ENCODE data around the gene RNF208. TPM values are rescaled to one million over a fixed set of nuclear protein-coding genes. Genes with fewer than 3 reads are reported as not detected.

Gene RNF208
- total RNA-seq, 1 donor from 2014 or later: 12.1 TPM

DNA sequence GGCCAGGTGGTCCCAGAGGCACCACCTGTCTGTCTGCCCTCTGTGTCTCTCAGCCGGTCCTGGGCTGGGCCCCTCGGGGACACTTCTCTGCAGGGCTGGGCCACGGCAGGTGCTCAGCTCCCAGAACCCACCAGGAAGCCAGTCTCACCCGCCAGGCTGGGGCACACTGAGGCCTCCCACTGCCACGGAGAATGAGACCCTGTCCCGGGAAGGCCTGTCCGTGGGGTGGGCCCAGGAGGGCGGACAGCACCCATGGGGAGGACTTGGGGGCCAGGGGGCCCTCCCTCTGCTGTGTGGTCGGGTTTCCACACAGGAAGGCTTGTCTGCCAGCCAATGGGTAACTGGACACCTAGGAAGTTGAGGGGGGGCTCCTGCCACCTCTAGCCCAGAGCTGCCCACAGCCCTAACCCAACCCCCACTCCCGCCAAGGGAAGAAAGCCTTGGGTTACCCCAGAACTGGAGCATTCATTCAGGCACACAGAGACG, 14.9 kb upstream of the RNF208 start:
- DNase-seq (ENCODE audit: extremely low spot score, unreplicated experiment): no peak
- Mint-ChIP-seq H3K36me3 (peaks cover 4% of the 10 kb centered on the region), H3K27me3 (peaks cover 4% of the 10 kb centered on the region), H3K27ac (no peak overlapping the region), H3K4me1 (ENCODE audit: unreplicated experiment) (peaks cover 9% of the 10 kb centered on the region), H3K9me3 (no peaks in the 10 kb centered on the region), H3K4me3 (no peak overlapping the region)
- TF ChIP-seq, protein P1, sequence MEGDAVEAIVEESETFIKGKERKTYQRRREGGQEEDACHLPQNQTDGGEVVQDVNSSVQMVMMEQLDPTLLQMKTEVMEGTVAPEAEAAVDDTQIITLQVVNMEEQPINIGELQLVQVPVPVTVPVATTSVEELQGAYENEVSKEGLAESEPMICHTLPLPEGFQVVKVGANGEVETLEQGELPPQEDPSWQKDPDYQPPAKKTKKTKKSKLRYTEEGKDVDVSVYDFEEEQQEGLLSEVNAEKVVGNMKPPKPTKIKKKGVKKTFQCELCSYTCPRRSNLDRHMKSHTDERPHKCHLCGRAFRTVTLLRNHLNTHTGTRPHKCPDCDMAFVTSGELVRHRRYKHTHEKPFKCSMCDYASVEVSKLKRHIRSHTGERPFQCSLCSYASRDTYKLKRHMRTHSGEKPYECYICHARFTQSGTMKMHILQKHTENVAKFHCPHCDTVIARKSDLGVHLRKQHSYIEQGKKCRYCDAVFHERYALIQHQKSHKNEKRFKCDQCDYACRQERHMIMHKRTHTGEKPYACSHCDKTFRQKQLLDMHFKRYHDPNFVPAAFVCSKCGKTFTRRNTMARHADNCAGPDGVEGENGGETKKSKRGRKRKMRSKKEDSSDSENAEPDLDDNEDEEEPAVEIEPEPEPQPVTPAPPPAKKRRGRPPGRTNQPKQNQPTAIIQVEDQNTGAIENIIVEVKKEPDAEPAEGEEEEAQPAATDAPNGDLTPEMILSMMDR (conservative IDR thresholded peaks at IDR 0.05): no peak

DNA sequence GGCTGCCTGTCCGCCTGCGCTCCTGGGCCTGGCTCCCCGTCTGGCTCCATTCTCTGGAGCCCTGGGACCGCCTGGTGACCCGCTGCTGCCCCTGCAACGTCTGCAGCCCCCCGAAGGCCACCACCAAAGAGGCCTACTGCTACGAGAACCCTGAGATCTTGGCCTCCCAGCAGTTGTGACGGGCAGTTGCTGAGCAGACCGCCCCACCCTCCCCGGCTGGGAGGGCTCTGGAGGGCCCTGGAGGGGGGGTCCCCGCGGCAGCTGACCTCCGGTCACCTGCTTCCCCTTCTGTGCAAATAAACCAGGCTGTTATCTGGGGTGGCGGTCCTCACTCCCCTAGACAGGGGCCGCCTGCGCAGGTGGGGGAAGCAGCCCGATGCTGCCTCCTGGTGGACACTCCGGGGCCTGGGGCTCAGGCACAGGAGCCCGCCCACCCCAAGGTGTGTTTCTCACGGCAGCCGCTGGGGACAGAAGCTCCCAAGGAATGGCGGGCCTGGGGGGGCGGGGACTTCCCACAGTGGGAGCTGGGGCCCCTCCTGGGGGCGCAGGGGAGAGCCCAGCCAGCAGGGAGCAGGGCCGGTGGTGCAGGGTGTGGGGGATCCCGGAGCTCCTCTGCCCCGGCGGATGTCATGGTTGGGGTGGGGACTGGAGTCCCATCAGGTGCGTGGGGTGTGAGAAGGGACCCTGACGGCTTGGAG, 14.3 kb upstream of the RNF208 start:
- Mint-ChIP-seq H3K27me3 (peaks cover 4% of the 10 kb centered on the region), H3K4me1 (ENCODE audit: unreplicated experiment) (peaks cover 9% of the 10 kb centered on the region), H3K9me3 (no peaks in the 10 kb centered on the region), H3K4me3 (no peak overlapping the region), H3K36me3 (peaks cover 4% of the 10 kb centered on the region), H3K27ac (no peak overlapping the region)
- TF ChIP-seq, protein P1 (conservative IDR thresholded peaks at IDR 0.05): peak; percentile 100
- peak; percentile 93 for DNase-seq (ENCODE audit: extremely low spot score, unreplicated experiment)

DNA sequence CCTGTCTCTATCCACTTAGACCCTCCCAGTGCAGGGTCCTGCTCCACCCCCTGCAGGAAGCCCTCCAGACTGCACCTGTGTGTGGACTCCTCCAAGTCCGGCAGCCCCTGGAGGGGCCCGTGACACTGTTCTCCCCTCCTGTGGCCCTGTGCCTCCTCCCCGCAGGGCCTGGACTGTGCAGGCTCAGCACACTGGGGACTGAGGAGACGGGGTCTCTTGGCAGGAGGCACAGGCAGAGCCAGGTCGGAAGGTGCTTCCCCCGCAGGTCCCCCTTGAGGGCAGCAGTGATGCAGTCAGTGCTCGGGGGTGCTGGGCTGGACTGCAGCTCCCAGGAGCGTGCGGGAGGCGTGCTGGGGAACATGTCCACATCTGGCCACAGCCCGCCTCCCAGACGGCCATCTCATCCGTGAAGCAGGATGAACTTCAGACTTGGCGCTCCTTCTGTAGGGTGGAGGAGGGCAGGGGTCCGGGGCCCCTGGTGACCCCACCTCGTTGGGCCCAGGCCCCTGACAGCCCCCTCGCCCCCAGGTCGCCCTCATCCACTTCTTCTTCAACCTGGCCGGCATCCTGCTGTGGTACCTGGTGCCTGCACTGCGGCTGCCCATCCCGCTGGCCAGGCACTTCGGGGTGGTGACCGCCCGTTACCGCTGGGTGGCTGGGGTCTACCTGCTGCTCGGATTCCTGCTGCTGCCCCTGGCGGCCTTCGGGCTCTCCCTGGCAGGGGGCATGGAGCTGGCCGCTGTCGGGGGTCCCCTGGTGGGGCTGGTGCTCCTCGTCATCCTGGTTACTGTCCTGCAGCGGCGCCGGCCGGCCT, 13.6 kb upstream of the RNF208 start:
- Mint-ChIP-seq H3K27me3 (no peaks in the 10 kb centered on the region), H3K4me3 (peak overlapping the region; percentile 34), H3K27ac (peak overlapping the region; percentile 46), H3K36me3 (no peaks in the 10 kb centered on the region), H3K9me3 (no peaks in the 10 kb centered on the region), H3K4me1 (ENCODE audit: unreplicated experiment) (peaks cover 5% of the 10 kb centered on the region)
- DNase-seq (ENCODE audit: extremely low spot score, unreplicated experiment): no peak
- TF ChIP-seq, protein P1 (conservative IDR thresholded peaks at IDR 0.05): peak; percentile 24

DNA sequence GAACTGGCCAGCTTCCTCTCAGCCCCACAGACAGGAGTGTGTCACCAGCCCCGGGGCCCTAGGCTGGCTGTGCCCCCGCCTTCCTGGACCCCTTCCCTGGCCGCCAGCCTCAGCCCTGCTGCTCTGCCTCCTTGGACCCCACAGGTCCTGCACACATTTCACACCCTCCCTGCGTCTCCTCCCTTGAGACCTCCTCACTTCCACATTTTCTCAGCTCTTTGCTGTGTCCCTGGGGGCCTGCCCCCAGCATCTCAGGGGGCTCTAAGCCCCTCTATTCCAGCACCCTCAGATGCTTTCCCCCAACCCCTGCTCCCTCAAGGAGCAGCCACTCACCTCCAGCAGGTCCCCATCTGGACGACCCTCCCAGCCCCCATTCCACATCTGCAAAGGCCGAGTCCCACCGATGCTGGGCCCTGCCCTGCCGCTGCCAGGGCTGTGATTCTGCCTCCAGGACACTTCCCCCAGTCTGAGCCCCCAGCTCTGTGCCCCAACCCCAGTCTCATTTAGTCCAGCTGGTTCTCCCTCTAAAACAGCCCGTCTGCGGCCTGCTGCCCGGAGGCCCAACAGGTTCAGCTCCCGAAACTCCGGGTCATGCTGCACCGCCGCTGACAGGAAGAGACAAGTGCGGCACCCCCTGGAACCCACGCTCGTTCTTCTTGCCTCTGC, 12.9 kb upstream of the RNF208 start:
- Mint-ChIP-seq H3K4me1 (ENCODE audit: unreplicated experiment) (peaks cover 5% of the 10 kb centered on the region), H3K4me3 (peak overlapping the region; percentile 34), H3K36me3 (no peaks in the 10 kb centered on the region), H3K9me3 (no peaks in the 10 kb centered on the region), H3K27ac (peak overlapping the region; percentile 46), H3K27me3 (no peaks in the 10 kb centered on the region)
- DNase-seq (ENCODE audit: extremely low spot score, unreplicated experiment): no peak
- TF ChIP-seq, protein P1 (conservative IDR thresholded peaks at IDR 0.05): no peak

DNA sequence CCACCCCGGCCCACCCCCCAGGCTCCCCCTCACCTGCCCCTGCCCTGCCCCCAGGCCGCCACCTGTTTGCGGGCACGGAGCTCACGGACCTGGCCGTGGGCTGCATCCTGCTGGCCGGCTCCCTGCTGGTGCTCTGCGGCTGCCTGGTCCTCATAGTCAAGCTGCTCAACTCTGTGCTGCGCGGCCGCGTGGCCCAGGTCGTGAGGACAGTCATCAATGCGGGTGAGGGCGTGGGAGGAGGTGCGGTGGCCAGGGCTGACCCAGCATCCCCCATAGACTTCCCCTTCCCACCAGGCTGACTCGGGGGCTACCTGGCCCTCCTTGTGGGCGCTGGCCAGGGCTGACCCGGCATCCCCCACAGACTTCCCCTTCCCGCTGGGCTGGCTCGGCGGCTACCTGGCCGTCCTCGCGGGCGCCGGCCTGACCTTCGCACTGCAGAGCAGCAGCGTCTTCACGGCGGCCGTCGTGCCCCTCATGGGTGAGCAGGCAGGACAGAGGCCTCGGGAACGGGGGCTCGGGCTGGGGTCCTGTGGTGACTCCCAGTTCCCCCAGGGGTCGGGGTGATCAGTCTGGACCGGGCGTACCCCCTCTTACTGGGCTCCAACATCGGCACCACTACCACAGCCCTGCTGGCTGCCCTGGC, 12.1 kb upstream of the RNF208 start:
- no peak for DNase-seq (ENCODE audit: extremely low spot score, unreplicated experiment)

More for the DNA sequence above, 12.1 kb upstream of the RNF208 start:
- no peaks in the 10 kb centered on the region for H3K27me3 Mint-ChIP-seq
- no peaks in the 10 kb centered on the region for H3K36me3 Mint-ChIP-seq
- H3K4me1 Mint-ChIP-seq (ENCODE audit: unreplicated experiment): peaks cover 4% of the 10 kb centered on the region
- no peak overlapping the region for H3K4me3 Mint-ChIP-seq
- H3K27ac Mint-ChIP-seq: no peak overlapping the region
- no peaks in the 10 kb centered on the region for H3K9me3 Mint-ChIP-seq
- TF ChIP-seq, protein P1 (conservative IDR thresholded peaks at IDR 0.05): no peak

Measured in type B pancreatic cell (in vitro differentiated cells).